ENCODE results near the gene MYOM3. TPM values are rescaled to one million over a fixed set of nuclear protein-coding genes. Genes with fewer than 3 reads are reported as not detected.

Gene MYOM3
- total and polyA plus RNA-seq, 2 of the 4 experiments (the other 2 are of a cell fraction), result 0.03 TPM; not detected in 1

DNA sequence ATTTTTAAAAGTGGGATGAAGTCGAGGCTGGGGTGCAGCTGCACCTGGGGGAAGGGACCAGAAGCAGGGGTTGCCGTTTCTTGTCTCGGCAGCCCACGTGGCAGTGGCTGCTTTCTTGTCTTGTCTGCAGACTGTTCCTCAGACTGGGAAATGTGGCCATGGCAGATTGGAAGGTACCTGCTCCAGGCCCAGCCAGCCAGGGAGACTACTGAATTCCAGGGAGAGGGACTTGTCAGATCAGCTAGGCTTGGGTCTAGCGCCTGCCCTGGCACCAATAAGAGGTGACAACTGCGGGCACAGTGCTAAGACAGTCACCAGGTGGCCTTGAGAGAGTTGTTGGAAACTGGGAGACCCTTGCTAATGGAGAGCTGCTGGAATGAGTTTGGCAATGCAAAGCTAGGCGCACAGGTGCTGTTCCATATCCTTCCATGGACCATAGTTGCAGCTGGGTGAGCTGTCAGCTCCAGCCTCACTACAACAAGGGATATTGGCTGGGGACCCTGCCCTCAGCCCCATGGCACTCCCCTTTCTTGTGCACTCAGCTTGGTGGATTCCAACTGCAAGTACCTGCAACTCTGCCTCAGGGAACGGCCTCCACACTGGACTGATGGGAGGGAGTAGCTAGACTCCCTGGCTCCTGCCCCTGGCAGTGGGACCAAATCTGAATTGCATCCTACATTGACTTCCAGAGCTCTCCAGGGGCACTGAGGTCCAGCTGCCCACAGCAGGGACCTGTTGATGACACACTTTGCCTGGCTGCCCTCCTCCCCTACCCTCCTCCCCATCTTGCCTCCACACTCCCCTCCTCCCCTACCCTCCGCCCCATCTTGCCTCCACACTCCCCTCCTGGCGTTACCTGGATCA lies 40.9 kb upstream of the MYOM3 start (continued):
- no peak for TF ChIP-seq FOS (IDR thresholded peaks at IDR 0.05; ENCODE audit: low read depth, low read length)

DNA sequence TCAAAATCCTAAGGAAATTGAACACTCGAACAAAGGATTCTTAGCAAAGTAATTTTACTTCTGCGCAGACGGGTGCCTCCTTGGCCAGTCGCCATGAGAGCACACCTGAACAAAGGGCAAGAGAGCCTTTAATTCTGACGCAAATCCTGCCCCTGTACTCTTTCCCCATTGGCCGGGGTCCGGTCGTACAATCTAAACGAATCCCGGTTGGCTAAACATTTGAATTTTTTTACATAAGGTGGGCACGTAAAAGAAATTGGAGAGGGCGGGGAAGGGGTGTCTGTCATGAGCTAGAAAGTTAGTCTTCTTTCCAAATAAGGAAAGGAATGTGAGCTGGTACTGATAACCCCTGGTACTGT lies 39.2 kb upstream of the MYOM3 start:
- Histone ChIP-seq H4K20me1 (ENCODE audit: insufficient read depth, low read length) (no peaks in the 10 kb centered on the region), H3K9me3 (ENCODE audit: control insufficient read depth, insufficient read depth, low read length) (no peaks in the 10 kb centered on the region), H3K79me1 (ENCODE audit: low read depth in 1 of 2, low read length in 2 of 2) (no peaks in the 10 kb centered on the region), H2BK5ac (ENCODE audit: low read depth, low read length, poor library complexity, severe bottlenecking) (no peak overlapping the region), H3K56ac (ENCODE audit: extremely low read depth, insufficient read depth, low read length) (no peak overlapping the region), H2BK120ac (ENCODE audit: low read depth, low read length) (no peak overlapping the region), H3K14ac (replicated peaks; ENCODE audit: low read depth, low read length) (no peak overlapping the region), H3K4me3 (ENCODE audit: insufficient read depth, low read depth, low read length) (no peak overlapping the region), H3K4me1 (ENCODE audit: control insufficient read depth, insufficient read depth, low read length) (peaks cover 5% of the 10 kb centered on the region), H3K9me1 (ENCODE audit: insufficient read depth, low read length) (peaks cover 5% of the 10 kb centered on the region; the same call in 1 of the 2 replicates), H2BK15ac (ENCODE audit: low read depth, low read length) (no peak overlapping the region), H2BK20ac (ENCODE audit: low read depth, low read length) (no peak overlapping the region), H4K5ac (ENCODE audit: low read depth, low read length) (no peak overlapping the region), H3K27me3 (ENCODE audit: control insufficient read depth, insufficient read depth, low read length) (peaks cover 53% of the 10 kb centered on the region), H3K18ac (ENCODE audit: low read depth, low read length) (no peak overlapping the region), H3K36me3 (ENCODE audit: control insufficient read depth, insufficient read depth, low read length) (no peaks in the 10 kb centered on the region), H3K23ac (ENCODE audit: low read depth, low read length) (no peak overlapping the region), H4K8ac (ENCODE audit: low read depth in 2 of 2, low read length in 2 of 2) (no peak overlapping the region), H2AFZ (replicated peaks; ENCODE audit: low read length, poor library complexity) (no peak overlapping the region), H3K4ac (ENCODE audit: low read depth, low read length) (no peak overlapping the region), H2AK5ac (ENCODE audit: low read depth, low read length) (no peak overlapping the region), H2AK9ac (replicated peaks; ENCODE audit: low read depth, low read length, poor library complexity) (no peak overlapping the region), H3K4me2 (ENCODE audit: low read depth, low read length) (no peak overlapping the region), H4K91ac (ENCODE audit: insufficient read depth, low read depth, low read length) (no peak overlapping the region), H3K9ac (ENCODE audit: low read depth, low read length) (no peak overlapping the region), H3K27ac (ENCODE audit: insufficient read depth, low read length) (no peak overlapping the region)
- ChIA-PET CTCF (interaction anchor here (1.6 kb wide), 1 partner anchor 82 kb away, joined by 4 read pairs; no protein-coding TSS in a partner anchor), POLR2A (ENCODE audit: unreplicated experiment) (no interaction called here)
- dilution Hi-C loops (cut with HindIII; ENCODE audit: low sequenced_read_pairs, unreplicated experiment) (no loop called here), in situ Hi-C loops (cut with MboI; ENCODE audit: low sequenced_read_pairs) (no loop called here), intact Hi-C loops (cut with micrococcal nuclease) (loop anchor here (2.0 to 5.0 kb wide), 2 partner anchors 46 to 240 kb away; no protein-coding TSS in a partner anchor)
- WGBS, 2 experiments (ENCODE audit: extremely low coverage in 2 of 2, insufficient read length in 1 of 2), result 10% methylated on average over 2 of the region's 12 CpGs; no CpG with 5 or more reads in 1 of the 2 experiments
- ATAC-seq (ENCODE audit: low read depth) (no peak), DNase-seq (no peak)
- BruUV-seq (replicated peaks), result no TSS peak
- no peak for TF ChIP-seq CEBPB (IDR thresholded peaks at IDR 0.05; ENCODE audit: low read depth, low read length)
- no peak for TF ChIP-seq NFE2L2 (IDR thresholded peaks at IDR 0.05; ENCODE audit: low read depth, low read length)
- no peak for TF ChIP-seq RFX5 (IDR thresholded peaks at IDR 0.05; ENCODE audit: low read depth, low read length)
- no peak for TF ChIP-seq MXI1 (IDR thresholded peaks at IDR 0.05; ENCODE audit: borderline replicate concordance, low read depth, low read length)
- TF ChIP-seq, protein P1, sequence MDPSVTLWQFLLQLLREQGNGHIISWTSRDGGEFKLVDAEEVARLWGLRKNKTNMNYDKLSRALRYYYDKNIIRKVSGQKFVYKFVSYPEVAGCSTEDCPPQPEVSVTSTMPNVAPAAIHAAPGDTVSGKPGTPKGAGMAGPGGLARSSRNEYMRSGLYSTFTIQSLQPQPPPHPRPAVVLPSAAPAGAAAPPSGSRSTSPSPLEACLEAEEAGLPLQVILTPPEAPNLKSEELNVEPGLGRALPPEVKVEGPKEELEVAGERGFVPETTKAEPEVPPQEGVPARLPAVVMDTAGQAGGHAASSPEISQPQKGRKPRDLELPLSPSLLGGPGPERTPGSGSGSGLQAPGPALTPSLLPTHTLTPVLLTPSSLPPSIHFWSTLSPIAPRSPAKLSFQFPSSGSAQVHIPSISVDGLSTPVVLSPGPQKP (IDR thresholded peaks at IDR 0.05; ENCODE audit: borderline replicate concordance, low read depth, low read length), result no peak
- TF ChIP-seq, protein P2, sequence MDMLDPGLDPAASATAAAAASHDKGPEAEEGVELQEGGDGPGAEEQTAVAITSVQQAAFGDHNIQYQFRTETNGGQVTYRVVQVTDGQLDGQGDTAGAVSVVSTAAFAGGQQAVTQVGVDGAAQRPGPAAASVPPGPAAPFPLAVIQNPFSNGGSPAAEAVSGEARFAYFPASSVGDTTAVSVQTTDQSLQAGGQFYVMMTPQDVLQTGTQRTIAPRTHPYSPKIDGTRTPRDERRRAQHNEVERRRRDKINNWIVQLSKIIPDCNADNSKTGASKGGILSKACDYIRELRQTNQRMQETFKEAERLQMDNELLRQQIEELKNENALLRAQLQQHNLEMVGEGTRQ (IDR thresholded peaks at IDR 0.05; ENCODE audit: low read depth, low read length), result no peak
- TF ChIP-seq BHLHE40 (IDR thresholded peaks at IDR 0.05; ENCODE audit: low read depth, low read length), result no peak
- no peak for TF ChIP-seq FOS (IDR thresholded peaks at IDR 0.05; ENCODE audit: low read depth, low read length)
- TF ChIP-seq POLR2A (IDR thresholded peaks at IDR 0.05; ENCODE audit: low read depth, low read length), result no peak
- no peak for TF ChIP-seq MAZ (IDR thresholded peaks at IDR 0.05; ENCODE audit: borderline replicate concordance, low read depth, low read length)
- no peak for TF ChIP-seq RCOR1 (IDR thresholded peaks at IDR 0.05; ENCODE audit: insufficient replicate concordance, low read length)
- no peak for TF ChIP-seq SMC3 (IDR thresholded peaks at IDR 0.05; ENCODE audit: low read depth, low read length)
